NCI-H510A treated with DMSO at 0.1 percent for 48 hours (cell line): ENCODE data around the gene MROH7.

Source experiments
- DNase-seq: peaks from one replicate; lab custom pipeline; 2025; lab: John Stamatoyannopoulos, UW

MROH7 gene

GRCh38 chr1:54741531-54741930 is 99.9 kb downstream of the MROH7 start:
- no peak for DNase-seq

DNA sequence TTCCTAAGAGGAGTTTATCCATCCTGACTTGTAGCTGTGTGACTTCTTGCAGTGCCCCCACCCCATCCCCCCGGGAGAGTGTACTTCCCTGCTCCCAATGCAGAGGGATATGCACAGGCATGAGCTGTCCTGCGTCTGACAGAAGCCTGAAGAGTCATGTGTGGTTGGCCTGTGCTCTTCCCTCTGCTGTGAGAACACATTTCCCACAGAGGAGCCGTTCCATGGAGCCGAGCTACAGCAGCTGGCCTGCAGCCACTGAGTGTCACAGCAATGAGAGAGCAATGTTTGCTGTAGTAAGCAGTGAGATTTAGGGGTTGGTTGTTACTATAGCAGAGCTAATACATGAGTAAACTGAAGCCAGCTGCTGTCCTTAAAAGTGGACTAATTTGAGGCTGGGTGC is 100.7 kb downstream of the MROH7 start:
- DNase-seq = no peak

GRCh38 chr1:54743416-54744226 is 102.0 kb downstream of the MROH7 start:
- no peak for DNase-seq

- DNase-seq = no peak
Measured at GRCh38 chr1:54744696-54745095, 103.1 kb downstream of the MROH7 start.

DNA sequence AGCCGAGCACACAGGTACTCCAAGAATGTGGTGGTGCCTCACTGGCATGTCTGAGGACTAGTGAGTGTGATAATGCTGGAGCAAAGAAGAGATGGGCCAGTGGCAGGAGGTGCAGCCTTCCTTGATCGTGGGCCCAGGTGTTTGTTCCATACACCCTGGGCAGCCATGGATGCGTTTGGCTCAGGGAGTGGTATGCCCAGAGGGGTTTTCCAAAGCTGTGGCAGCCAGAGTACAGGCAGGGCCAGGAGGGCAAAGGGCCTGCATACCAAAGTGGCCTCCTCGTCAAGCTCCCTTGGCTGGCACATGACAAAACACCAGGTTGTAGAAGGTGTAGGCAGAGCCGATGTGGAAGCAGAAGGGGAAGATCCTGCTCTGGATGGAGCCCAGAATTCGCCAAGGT is 103.7 kb downstream of the MROH7 start:
- no peak for DNase-seq

- DNase-seq = no peak
Measured at GRCh38 chr1:54745864-54746263, 104.3 kb downstream of the MROH7 start.

DNA sequence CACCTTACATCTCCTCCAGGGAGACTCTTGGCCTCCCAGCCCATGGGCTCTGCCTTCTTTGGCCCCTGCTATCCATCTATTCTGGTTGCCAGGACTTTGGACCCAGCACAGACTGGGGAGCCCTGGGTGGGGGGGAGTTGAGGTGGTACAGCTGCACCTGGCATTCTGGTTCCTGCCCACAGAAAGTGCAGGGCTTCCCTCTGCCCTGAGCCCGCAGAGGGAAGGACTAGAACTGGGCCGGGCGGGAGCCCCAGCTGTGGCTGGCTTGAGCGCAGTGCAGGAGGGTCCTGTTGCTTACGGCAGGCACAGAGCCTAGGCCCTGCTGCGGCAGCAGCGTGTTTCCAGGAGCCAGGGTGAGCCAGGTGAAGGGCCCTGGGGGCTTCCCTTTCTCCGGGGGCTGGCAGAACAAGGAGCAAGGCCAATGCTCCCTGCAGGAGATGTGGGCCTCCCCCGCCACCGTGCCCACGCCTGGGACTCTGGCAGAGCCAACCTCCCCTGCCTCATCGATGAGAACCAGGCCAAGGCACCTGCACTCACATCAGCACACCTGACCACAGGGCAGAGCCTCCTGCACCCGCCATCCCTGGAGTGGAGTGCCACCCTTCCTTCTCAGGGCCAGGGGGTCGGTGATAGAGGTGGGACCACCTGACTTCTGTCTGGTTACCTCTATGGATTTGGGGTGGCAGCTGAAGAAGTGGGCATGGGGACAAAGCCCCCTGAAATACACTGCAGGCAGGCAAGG is 106.7 kb downstream of the MROH7 start:
- DNase-seq = no peak

GRCh38 chr1:54750596-54750995 is 109.0 kb downstream of the MROH7 start:
- no peak for DNase-seq

DNA sequence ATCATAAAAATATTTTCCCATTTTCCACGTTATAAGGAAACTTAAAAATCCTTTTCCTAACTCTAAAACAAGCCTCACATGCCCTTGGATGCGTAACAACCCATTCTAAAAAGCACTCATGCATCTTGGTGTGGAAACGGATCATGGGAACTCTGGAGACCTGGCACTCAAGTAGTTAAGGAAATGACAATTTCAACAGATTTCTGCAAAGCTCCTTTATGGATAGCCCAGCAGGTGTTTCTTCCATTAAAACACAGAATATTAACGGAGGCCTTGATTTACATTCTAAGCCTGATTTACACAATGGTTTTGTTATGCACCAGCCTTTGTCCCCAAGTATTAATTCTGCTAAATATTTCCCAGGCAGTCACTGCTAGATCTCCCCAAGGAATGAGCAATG is 109.8 kb downstream of the MROH7 start:
- no peak for DNase-seq

- no peak for DNase-seq
Measured at GRCh38 chr1:54754045-54754444, 112.5 kb downstream of the MROH7 start.

- no peak for DNase-seq
Measured at GRCh38 chr1:54754486-54755285, 113.1 kb downstream of the MROH7 start.

DNA sequence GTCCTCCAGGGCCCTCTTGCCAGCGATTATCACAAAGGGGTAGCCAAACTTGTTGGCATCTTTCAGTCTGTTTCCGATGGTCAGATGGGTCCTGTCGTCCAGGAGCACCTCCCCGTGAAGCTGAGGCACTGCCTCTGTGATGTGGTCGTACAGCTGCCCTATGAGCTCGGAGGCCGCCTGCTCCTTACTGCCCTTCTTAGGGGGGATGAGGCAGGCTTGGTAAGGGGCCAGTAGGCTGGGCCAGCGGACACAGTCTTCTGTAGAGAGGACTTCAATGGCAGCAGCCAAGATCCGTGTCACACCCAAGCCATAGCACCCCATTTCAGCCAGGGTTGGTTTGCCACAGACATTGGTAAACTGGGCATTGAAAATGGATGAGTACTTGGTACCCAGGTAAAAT is 116.2 kb downstream of the MROH7 start:
- DNase-seq = no peak

DNA sequence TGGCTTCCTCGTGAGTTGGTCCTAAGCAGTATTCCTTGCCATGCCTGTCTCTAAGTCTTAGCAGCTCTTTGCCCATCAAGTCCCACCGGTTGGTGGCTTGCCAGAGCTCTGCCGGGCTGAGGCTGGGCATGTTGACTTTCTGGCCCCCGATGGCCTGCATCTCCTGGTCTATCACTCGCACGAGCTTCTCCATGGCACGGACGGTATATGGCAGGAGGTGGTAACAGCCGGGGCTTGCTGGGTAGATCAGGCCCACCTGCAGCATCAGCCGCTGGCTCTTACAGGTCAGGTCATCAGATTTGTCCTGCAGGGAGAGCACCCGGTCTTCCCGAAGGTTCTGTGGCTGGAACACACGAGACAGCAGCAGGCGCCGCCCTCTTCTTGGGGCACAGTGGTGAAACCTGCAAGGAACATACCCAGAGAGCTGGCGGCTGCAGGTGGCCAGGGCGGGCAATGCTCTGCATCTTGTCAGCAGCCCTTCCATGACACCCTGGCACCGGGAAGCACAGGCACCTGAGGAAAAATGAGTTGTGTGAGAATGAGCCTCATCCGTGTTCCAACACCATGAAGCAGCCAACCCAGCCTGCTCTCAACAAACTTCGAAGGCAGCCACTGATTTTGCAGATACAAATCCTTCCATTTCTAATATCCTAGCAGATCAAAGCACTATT is 117.2 kb downstream of the MROH7 start:
- DNase-seq = no peak
